HepG2 (cell line): ENCODE data around the gene CCL22. TPM values are rescaled to one million over a fixed set of nuclear protein-coding genes. Genes with fewer than 3 reads are reported as not detected.
A peak's percentile ranks its signal among the peaks of the same experiment; 100 is the strongest.

Experiments
- AKAP8 ChIP-seq: sonication (generic); formaldehyde crosslinking; IDR thresholded peaks from 2 replicates; pipeline ENCODE4 v1.5.1; 2020; ENCODE audit warnings: mild to moderate bottlenecking, missing genetic modification reagents
- ATM ChIP-seq: fragments of 450-650 bp; IDR thresholded peaks from 2 replicates; pipeline ENCODE4 v1.7.1; 2017; ENCODE audit warnings: mild to moderate bottlenecking, borderline replicate concordance
- FOXJ3 ChIP-seq: sonication (generic); formaldehyde crosslinking; IDR thresholded peaks from 2 replicates; pipeline ENCODE4 v1.4.0; 2020; ENCODE audit warnings: missing genetic modification reagents, mild to moderate bottlenecking, borderline replicate concordance
- GPBP1L1 ChIP-seq: sonication (generic); formaldehyde crosslinking; IDR thresholded peaks from 2 replicates; pipeline ENCODE4 v1.5.0; 2020; ENCODE audit warnings: mild to moderate bottlenecking, missing genetic modification reagents
- GTF2F1 ChIP-seq: fragments of 150-350 bp; IDR thresholded peaks from 2 replicates; pipeline ENCODE4 v1.6.1; 2014; ENCODE audit warnings: low read length
- NBN ChIP-seq: fragments of 450-650 bp; conservative IDR thresholded peaks from 2 replicates; pipeline ENCODE4 v1.6.1; 2017
- SMAD3 ChIP-seq: sonication (generic); formaldehyde crosslinking; IDR thresholded peaks from 2 replicates; pipeline ENCODE4 v1.4.0; 2020; ENCODE audit warnings: missing genetic modification reagents
- ZNF512 ChIP-seq: sonication (generic); formaldehyde crosslinking; IDR thresholded peaks from 2 replicates; pipeline ENCODE4 v1.4.0; 2020; ENCODE audit warnings: mild to moderate bottlenecking, missing genetic modification reagents
- ZNF788 ChIP-seq: sonication (generic); formaldehyde crosslinking; IDR thresholded peaks from 2 replicates; pipeline ENCODE4 v1.5.0; 2020; ENCODE audit warnings: mild to moderate bottlenecking, missing genetic modification reagents, borderline replicate concordance
- polyA plus RNA-seq, 8 experiments: library from polyadenylated mRNA; depleted of rRNA in 3 of 8; stranded (reverse) in 7 of 8; unstranded in 1 of 8; fragments of >200 nt; fragmentation: Illumina TruSeq in 4 of 8; extraction: Trizol in 4 of 8; gene quantifications; 2 replicates each; pipeline versions ENCODE4 v1.2.1 to v1.2.3, GENCODE V29; 2011 to 2016; ENCODE audit warnings: low read depth in 4 of 8, missing spikeins in 1 of 8, mixed read lengths in 1 of 8; ENCODE audit not compliant: insufficient read depth in 1 of 8
- total RNA-seq, 5 experiments: library from RNA; depleted of rRNA; stranded (reverse); fragments of >200 nt; fragmentation: Illumina TruSeq; extraction: Trizol; gene quantifications; 2 replicates each; pipeline ENCODE4 v1.2.3, GENCODE V29; 2016; ENCODE audit warnings: low read depth in 1 of 5
- TF ChIP-seq, protein P1 (sequence below): sonication (generic); formaldehyde crosslinking; IDR thresholded peaks from 2 replicates; pipeline ENCODE4 v1.5.1; 2020; ENCODE audit warnings: mild to moderate bottlenecking, missing genetic modification reagents, moderate library complexity
- TF ChIP-seq, protein P2 (sequence below): IDR thresholded peaks from 2 replicates; pipeline ENCODE4 v1.6.1; 2016; ENCODE audit warnings: missing compliant biosample characterization, missing genetic modification reagents, borderline replicate concordance
- TF ChIP-seq, protein P3 (sequence below): sonication (generic); formaldehyde crosslinking; IDR thresholded peaks from 2 replicates; pipeline ENCODE4 v1.4.0; 2020; ENCODE audit warnings: mild to moderate bottlenecking, missing genetic modification reagents
- TF ChIP-seq, protein P4 (sequence below): sonication (generic); formaldehyde crosslinking; IDR thresholded peaks from 2 replicates; pipeline ENCODE4 v1.5.0; 2020; ENCODE audit warnings: mild to moderate bottlenecking, missing genetic modification reagents
- TF ChIP-seq, protein P5 (sequence below): sonication (generic); formaldehyde crosslinking; IDR thresholded peaks from 2 replicates; pipeline ENCODE4 v1.8.1; 2023; ENCODE audit warnings: mild to moderate bottlenecking, missing genetic modification reagents

CCL22 gene
- total and polyA plus RNA-seq, 2 of the 13 experiments (the other 11 are each of a cell fraction or from before 2014, with no cell fraction given), result not detected

GRCh38 chr16:57372372-57373116 is 14.0 kb downstream of the CCL22 start, which contains the start of gene CX3CL1 (continued):
- TF ChIP-seq, protein P1, sequence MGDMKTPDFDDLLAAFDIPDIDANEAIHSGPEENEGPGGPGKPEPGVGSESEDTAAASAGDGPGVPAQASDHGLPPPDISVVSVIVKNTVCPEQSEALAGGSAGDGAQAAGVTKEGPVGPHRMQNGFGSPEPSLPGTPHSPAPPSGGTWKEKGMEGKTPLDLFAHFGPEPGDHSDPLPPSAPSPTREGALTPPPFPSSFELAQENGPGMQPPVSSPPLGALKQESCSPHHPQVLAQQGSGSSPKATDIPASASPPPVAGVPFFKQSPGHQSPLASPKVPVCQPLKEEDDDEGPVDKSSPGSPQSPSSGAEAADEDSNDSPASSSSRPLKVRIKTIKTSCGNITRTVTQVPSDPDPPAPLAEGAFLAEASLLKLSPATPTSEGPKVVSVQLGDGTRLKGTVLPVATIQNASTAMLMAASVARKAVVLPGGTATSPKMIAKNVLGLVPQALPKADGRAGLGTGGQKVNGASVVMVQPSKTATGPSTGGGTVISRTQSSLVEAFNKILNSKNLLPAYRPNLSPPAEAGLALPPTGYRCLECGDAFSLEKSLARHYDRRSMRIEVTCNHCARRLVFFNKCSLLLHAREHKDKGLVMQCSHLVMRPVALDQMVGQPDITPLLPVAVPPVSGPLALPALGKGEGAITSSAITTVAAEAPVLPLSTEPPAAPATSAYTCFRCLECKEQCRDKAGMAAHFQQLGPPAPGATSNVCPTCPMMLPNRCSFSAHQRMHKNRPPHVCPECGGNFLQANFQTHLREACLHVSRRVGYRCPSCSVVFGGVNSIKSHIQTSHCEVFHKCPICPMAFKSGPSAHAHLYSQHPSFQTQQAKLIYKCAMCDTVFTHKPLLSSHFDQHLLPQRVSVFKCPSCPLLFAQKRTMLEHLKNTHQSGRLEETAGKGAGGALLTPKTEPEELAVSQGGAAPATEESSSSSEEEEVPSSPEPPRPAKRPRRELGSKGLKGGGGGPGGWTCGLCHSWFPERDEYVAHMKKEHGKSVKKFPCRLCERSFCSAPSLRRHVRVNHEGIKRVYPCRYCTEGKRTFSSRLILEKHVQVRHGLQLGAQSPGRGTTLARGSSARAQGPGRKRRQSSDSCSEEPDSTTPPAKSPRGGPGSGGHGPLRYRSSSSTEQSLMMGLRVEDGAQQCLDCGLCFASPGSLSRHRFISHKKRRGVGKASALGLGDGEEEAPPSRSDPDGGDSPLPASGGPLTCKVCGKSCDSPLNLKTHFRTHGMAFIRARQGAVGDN (CRISPR knock-in tag), result peak; percentile 92
- TF ChIP-seq AKAP8 (CRISPR knock-in tag) (no peak; the same call in 1 of the 2 replicates), FOXJ3 (peak; percentile 91; the same call in 1 of the 2 replicates), ZNF512 (CRISPR knock-in tag) (0 out of 2 replicates have a peak, but pooled peaks have one; percentile 12), ZNF788 (CRISPR knock-in tag) (peak; percentile 82; the same call in 1 of the 2 replicates), ATM (no peak), NBN (no peak), GPBP1L1 (CRISPR knock-in tag) (no peak), GTF2F1 (no peak), SMAD3 (CRISPR knock-in tag) (peak; percentile 98; the same call in 1 of the 2 replicates)
- TF ChIP-seq, protein P2, sequence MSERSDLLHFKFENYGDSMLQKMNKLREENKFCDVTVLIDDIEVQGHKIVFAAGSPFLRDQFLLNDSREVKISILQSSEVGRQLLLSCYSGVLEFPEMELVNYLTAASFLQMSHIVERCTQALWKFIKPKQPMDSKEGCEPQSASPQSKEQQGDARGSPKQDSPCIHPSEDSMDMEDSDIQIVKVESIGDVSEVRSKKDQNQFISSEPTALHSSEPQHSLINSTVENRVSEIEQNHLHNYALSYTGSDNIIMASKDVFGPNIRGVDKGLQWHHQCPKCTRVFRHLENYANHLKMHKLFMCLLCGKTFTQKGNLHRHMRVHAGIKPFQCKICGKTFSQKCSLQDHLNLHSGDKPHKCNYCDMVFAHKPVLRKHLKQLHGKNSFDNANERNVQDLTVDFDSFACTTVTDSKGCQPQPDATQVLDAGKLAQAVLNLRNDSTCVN (CRISPR knock-in tag), result no peak; the same call in 1 of the 2 replicates
- TF ChIP-seq, protein P3, sequence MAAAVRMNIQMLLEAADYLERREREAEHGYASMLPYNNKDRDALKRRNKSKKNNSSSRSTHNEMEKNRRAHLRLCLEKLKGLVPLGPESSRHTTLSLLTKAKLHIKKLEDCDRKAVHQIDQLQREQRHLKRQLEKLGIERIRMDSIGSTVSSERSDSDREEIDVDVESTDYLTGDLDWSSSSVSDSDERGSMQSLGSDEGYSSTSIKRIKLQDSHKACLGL (CRISPR knock-in tag), result 0 out of 2 replicates have a peak, but pooled peaks have one; percentile 24
- TF ChIP-seq, protein P4, sequence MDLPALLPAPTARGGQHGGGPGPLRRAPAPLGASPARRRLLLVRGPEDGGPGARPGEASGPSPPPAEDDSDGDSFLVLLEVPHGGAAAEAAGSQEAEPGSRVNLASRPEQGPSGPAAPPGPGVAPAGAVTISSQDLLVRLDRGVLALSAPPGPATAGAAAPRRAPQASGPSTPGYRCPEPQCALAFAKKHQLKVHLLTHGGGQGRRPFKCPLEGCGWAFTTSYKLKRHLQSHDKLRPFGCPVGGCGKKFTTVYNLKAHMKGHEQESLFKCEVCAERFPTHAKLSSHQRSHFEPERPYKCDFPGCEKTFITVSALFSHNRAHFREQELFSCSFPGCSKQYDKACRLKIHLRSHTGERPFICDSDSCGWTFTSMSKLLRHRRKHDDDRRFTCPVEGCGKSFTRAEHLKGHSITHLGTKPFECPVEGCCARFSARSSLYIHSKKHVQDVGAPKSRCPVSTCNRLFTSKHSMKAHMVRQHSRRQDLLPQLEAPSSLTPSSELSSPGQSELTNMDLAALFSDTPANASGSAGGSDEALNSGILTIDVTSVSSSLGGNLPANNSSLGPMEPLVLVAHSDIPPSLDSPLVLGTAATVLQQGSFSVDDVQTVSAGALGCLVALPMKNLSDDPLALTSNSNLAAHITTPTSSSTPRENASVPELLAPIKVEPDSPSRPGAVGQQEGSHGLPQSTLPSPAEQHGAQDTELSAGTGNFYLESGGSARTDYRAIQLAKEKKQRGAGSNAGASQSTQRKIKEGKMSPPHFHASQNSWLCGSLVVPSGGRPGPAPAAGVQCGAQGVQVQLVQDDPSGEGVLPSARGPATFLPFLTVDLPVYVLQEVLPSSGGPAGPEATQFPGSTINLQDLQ (CRISPR knock-in tag), result no peak
- TF ChIP-seq, protein P5, sequence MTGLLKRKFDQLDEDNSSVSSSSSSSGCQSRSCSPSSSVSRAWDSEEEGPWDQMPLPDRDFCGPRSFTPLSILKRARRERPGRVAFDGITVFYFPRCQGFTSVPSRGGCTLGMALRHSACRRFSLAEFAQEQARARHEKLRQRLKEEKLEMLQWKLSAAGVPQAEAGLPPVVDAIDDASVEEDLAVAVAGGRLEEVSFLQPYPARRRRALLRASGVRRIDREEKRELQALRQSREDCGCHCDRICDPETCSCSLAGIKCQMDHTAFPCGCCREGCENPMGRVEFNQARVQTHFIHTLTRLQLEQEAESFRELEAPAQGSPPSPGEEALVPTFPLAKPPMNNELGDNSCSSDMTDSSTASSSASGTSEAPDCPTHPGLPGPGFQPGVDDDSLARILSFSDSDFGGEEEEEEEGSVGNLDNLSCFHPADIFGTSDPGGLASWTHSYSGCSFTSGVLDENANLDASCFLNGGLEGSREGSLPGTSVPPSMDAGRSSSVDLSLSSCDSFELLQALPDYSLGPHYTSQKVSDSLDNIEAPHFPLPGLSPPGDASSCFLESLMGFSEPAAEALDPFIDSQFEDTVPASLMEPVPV, result no peak; the same call in none of the 2 replicates
